GM12891 (cell line): ENCODE results near the gene XDH.

ENCODE experiments used
- PAX5 ChIP-seq: IDR thresholded peaks from 2 replicates; pipeline ENCODE4 v1.6.1; 2011; ENCODE audit warnings: low read length, moderate library complexity, mild to moderate bottlenecking; ENCODE audit not compliant: insufficient read depth, severe bottlenecking
- POLR2A ChIP-seq: IDR thresholded peaks from 2 replicates; pipeline ENCODE4 v1.6.1; 2011; ENCODE audit warnings: low read depth, low read length, control low read depth
- POLR2AphosphoS5 ChIP-seq: IDR thresholded peaks from 2 replicates; pipeline ENCODE4 v1.6.1; 2011; ENCODE audit warnings: low read depth, low read length, control low read depth
- POU2F2 ChIP-seq: IDR thresholded peaks from 2 replicates; pipeline ENCODE4 v1.6.1; 2011; ENCODE audit warnings: low read depth, mild to moderate bottlenecking, control low read depth, low read length, moderate library complexity
- SPI1 ChIP-seq: IDR thresholded peaks from 2 replicates; pipeline ENCODE4 v1.6.1; 2011; ENCODE audit warnings: low read depth, low read length, control low read depth
- TAF1 ChIP-seq: IDR thresholded peaks from 2 replicates; pipeline ENCODE4 v1.6.1; 2011; ENCODE audit warnings: low read depth, low read length, control low read depth

DNA sequence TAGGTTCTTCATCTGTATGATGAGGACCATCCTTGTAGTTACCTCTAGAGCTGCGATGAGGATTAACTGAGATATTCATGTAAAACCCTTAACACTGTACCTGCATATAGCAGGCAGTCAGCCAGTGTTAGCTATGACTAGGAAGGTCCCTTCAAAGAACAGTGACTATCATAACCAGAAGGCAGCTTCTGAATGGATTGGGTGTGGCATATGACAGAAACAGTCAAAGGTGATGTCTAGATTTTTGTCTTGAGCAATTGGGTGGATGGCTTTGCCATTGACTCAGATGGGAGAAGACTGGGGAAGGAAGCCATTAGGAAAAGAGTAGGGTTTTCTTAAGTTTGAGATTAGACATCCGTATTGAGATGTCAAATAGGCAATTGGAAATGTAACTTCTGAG, 15.7 kb downstream of the XDH start:
- TF ChIP-seq POLR2A (no peak), POLR2AphosphoS5 (no peak), TAF1 (no peak), POU2F2 (no peak), SPI1 (no peak), PAX5 (no peak)
